HG03565 (cell line): ENCODE measurements around the gene ATP8B1.
"Not testable (repeated sequence)": the region's sequence is repeated elsewhere in the genome, so short reads cannot be mapped to it uniquely, and the experiment has no call there.

ENCODE experiments used
- ATAC-seq: cut with Tn5 transposase; IDR thresholded peaks from one replicate; pipeline ENCODE4 v1.9.1; 2021; ENCODE audit warnings: mild to moderate bottlenecking, moderate library complexity; ENCODE audit not compliant: unreplicated experiment

ATP8B1 gene

GRCh38 chr18:57771193-57771592 is 31.9 kb downstream of the ATP8B1 start:
- no peak for ATAC-seq

- no peak for ATAC-seq
Measured at GRCh38 chr18:57768537-57769326, 34.4 kb downstream of the ATP8B1 start.

GRCh38 chr18:57767259-57768050 is 35.7 kb downstream of the ATP8B1 start:
- ATAC-seq, result no peak

- no peak for ATAC-seq
Measured at GRCh38 chr18:57764995-57765394, 38.1 kb downstream of the ATP8B1 start.

GRCh38 chr18:57764087-57764486 is 39.0 kb downstream of the ATP8B1 start:
- no peak for ATAC-seq

GRCh38 chr18:57762686-57763085 is 40.4 kb downstream of the ATP8B1 start:
- no peak for ATAC-seq

GRCh38 chr18:57759650-57760049 is 43.5 kb downstream of the ATP8B1 start:
- no peak for ATAC-seq

GRCh38 chr18:57755473-57756067 is 47.5 kb downstream of the ATP8B1 start:
- ATAC-seq, result no peak

GRCh38 chr18:57754577-57755338 is 48.4 kb downstream of the ATP8B1 start:
- ATAC-seq, result no peak

GRCh38 chr18:57753063-57753462 is 50.1 kb downstream of the ATP8B1 start:
- ATAC-seq, result no peak

- no peak for ATAC-seq
Measured at GRCh38 chr18:57749604-57749970, 53.5 kb downstream of the ATP8B1 start.

GRCh38 chr18:57748770-57749603 is 54.1 kb downstream of the ATP8B1 start:
- ATAC-seq, result peak; percentile 95

- ATAC-seq, result no peak
Measured at GRCh38 chr18:57747809-57748680, 55.1 kb downstream of the ATP8B1 start.

GRCh38 chr18:57744211-57744694 is 58.9 kb downstream of the ATP8B1 start:
- ATAC-seq, result no peak

- ATAC-seq, result no peak
Measured at GRCh38 chr18:57743008-57743407, 60.1 kb downstream of the ATP8B1 start.

- ATAC-seq, result no peak
Measured at GRCh38 chr18:57741273-57741672, 61.8 kb downstream of the ATP8B1 start.

GRCh38 chr18:57738078-57738477 is 65.0 kb downstream of the ATP8B1 start:
- no peak for ATAC-seq

GRCh38 chr18:57737400-57738060 is 65.6 kb downstream of the ATP8B1 start:
- no peak for ATAC-seq

- not testable (repeated sequence) for ATAC-seq
Measured at GRCh38 chr18:57735042-57735441, 68.1 kb downstream of the ATP8B1 start.
